ENCODE measurements around the gene PODXL.

DNA sequence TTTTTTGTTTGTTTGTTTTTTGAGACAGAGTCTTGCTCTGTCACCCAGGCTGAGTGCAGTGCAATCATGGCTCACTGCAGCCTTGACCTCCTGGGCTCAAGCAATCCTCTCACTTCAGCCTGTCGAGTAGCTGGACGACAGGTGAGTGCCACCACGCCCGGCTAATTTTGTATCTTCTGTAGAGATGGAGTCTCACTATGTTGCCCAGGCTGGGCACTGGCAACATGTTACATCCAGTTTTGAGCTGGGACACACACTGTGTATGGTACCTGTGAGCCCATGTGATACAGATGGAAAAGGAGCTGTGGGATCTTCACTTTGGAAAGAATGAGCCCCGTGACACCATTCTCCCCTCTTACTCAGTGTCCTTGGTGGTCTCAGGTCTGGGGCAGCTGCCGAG is 40.4 kb upstream of the PODXL start:
- TF ChIP-seq, protein P1, sequence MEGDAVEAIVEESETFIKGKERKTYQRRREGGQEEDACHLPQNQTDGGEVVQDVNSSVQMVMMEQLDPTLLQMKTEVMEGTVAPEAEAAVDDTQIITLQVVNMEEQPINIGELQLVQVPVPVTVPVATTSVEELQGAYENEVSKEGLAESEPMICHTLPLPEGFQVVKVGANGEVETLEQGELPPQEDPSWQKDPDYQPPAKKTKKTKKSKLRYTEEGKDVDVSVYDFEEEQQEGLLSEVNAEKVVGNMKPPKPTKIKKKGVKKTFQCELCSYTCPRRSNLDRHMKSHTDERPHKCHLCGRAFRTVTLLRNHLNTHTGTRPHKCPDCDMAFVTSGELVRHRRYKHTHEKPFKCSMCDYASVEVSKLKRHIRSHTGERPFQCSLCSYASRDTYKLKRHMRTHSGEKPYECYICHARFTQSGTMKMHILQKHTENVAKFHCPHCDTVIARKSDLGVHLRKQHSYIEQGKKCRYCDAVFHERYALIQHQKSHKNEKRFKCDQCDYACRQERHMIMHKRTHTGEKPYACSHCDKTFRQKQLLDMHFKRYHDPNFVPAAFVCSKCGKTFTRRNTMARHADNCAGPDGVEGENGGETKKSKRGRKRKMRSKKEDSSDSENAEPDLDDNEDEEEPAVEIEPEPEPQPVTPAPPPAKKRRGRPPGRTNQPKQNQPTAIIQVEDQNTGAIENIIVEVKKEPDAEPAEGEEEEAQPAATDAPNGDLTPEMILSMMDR (IDR thresholded peaks at IDR 0.05; ENCODE audit: insufficient read depth, low read length): no peak
- TF ChIP-seq GABPA (IDR thresholded peaks at IDR 0.05; ENCODE audit: low read depth) (no peak), POLR2AphosphoS5 (IDR thresholded peaks at IDR 0.05; ENCODE audit: low read depth) (no peak)
